HG03095 (cell line): ENCODE measurements around the gene CFAP77.

Experiments
- ATAC-seq: cut with Tn5 transposase; IDR thresholded peaks from one replicate; pipeline ENCODE4 v1.9.1; 2021; ENCODE audit warnings: moderate library complexity; ENCODE audit not compliant: unreplicated experiment

CFAP77 gene

DNA sequence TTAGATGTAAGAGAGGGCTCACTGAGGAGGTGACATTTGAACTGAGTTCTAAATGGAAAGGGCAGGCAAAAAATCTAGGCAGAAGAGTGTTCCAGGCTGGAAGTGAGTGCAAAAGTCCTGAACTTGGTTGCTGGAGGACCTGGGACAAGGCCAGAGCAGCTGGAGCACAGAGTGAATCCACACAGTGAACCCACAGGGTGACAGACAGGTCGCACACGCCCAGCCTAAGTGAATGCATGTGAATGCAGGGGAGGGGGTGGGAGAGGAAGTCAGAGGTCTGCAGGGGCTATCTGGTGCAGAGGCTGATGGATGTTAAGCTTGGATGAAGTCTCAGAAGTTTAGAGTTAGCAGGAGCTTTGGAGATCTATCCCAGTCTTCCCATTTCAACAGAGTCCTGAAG, 2.8 kb upstream of the CFAP77 start:
- no peak for ATAC-seq

DNA sequence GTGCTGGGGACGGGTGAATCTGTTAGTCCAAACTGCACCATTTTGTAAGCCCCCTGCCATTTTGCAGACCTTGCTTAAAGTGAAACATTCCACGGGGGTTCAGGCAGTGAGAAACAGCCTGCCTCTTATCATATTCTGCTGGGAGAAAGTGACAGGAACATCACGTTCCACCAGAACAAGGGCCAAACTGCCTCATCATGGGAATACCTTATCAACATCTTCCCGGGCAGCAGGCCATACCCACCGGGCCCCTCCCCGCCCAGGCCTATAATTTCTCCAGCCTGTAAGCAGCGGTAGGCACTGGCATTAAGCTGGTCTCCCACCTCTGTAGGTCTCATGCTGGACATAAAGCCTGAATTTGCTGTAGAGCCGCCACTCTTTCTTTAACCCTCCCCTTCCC, 1.5 kb upstream of the CFAP77 start:
- no peak for ATAC-seq

DNA sequence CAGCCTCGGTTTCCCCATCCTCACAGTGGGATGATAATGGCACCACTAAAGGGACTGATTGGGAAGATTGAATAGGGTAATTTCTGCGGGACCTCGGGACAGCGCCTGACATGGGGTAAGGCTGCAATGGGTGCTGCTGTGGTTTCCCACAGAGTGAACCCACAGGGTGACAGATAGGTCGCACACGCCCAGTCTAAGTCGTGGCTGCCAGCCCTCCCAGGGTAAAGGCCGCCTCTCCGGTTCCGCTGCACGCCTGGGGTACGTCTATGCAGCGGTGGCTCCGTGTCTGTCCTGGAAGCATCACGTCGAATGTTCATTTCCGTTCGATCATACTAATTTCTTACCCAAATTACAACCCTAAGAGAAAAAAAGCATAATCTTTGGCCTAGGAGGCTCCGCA, 631 bp downstream of the CFAP77 start:
- ATAC-seq: no peak

DNA sequence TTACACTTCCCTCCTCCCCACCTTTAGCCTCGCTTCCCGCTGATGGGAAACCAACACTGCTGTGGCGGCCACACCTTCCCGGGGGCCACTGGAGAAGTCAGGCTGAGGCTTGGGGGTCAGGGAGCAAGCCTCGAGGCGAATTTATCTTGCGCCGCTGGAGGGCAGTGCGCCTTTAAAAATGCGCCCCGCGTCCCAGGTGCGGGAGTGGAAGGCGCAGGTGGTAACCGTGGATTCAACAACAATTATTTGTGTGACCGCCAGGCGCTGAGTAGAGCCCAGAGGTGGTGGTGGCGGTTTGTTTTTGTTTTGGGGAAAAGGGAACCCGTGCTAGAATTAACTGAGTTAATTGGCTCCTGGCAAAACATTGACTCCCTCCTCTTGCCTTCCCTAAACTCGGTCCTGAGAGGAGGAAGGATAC, 1.1 kb downstream of the CFAP77 start:
- ATAC-seq: no peak

DNA sequence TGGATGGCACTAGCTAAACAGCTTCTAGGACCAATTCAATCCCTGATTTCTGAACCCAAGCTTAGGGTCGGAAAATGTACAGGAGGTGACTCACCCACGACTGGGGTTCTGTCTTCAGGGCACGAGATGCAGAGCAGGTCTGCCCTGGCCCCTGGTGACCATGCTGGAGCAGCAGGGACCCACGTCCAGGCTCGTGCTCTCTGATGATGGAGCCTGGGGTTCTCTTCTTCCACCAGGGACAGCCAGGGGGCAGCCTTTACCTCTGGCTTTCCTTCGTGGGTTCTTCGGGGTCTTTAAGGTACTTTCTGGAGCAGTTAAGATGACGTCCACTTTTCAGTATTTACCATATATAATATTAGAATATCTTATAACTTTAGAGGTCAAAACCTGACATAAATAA, 2.1 kb downstream of the CFAP77 start:
- ATAC-seq: no peak

DNA sequence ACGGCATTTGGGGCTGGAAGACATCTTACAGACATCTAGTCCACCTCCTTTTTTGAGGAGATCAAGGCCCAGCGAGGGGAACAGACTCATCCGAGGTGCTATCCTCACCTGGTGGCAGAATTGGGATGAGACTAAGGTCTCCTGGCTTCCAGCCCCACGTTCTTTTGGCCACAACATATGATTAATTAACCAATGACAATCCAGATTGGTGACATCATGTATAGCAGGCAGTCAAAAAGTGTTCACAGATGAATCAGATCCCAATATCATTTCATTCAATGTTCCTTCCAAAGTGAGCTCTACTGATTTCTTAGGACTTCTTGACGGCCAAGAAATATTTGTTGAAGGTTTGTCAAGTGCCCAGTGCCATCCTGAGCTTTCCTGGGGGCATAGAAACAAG, 3.9 kb downstream of the CFAP77 start:
- no peak for ATAC-seq

DNA sequence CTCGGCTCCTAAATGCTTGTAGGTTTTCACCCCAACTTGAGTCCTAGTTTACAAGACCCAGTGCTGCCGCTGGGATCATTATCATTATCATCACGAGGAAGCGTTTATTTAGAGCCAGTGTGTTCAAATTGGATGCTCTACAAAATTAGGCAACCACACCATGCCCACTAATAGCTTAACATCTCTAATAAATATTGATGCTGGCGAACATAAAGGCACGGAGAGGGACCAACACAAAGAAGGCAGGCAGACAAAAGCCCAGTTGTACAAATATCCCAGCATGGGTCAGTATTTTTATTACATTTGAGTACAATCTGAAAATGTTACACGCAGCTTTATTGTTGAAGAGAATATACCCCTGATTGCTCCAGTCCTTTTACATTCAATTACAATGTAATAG, 4.7 kb downstream of the CFAP77 start:
- no peak for ATAC-seq

DNA sequence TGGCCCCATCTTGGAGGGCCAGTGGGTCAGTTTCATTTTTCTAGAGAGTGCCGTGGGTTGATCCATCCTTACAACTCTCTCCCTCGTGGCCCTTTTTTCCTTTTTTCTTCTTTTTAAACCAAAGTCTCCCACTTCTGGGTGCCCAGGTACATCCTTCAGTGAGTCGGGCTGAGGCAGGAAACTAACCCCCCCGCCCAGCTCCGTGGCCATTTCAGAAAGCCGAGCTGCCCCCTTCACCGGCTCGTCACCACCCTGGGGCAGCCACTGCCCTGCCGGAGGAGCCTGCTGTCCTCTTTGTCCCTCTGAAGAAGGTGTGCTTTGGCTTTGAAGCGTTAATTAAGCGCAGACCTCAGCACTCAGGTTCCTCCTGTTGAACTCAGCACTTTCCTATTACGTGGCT, 5.2 kb downstream of the CFAP77 start:
- ATAC-seq: no peak

DNA sequence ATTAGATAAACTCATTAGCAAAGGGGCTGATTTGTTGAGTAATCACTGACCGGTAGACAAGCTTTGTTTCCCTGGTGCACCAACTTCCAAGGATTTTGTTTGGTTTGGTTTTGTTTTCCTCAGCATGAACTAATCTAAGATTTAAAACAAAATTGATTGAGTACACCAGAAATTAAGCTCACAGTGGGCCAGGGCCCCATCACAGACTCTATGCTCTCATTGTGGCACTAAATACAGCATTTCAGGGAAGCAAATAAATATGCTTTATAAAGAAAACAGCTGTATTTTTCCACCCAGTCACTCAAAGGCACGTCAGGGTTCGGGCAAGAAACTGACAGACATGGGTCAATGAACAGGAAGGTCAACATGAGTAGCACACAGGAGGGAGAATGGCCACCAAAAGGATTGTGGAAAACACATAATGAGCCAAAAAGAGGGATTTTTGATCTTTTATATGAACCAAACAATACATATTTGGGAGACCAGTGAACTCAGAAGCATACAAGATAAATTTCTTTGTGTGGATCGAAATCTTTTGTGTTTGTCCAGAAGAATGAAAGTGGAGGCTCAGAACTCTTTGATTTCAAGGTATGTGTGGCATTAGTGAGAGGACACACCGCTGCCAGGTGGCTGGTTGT, 8.8 kb downstream of the CFAP77 start:
- ATAC-seq: no peak

DNA sequence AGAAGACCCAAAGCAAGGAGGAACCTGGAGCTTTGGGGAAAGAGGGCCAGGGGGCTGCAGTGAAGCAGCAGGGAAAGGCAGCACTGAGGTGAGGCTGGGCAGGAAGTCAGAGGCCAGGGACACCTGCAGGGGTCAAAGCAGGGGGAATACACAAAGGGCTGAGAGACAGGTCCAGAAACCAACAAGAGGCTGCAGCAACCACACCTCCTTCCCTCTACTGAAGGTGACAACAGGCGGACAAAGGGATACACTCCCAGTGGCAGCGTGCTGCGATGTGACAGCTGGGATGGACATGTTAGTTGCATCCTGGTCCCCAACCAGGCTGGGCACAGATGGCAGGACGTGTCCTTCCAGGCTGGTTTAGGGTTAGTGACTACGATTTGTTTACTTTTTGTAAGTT, 12.6 kb downstream of the CFAP77 start:
- no peak for ATAC-seq

DNA sequence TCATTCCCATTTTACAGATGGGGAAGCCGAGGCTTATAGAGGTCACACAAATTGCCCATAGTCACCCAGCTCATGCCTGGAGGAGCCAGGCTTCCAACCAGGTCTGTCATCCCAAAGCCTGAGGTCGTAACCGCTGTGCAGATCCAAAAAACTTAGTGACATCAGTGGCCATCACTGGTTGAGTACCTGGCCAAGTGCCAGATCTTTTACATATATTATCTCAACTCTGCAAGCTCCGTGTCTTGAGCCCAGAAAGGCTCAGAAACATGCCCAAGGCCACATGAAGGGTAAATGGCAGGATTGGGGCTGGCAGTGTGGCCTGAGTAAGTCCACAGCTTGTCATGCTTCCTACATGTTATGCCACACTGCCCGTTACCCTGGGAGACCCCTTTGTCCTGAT, 13.5 kb downstream of the CFAP77 start:
- no peak for ATAC-seq

DNA sequence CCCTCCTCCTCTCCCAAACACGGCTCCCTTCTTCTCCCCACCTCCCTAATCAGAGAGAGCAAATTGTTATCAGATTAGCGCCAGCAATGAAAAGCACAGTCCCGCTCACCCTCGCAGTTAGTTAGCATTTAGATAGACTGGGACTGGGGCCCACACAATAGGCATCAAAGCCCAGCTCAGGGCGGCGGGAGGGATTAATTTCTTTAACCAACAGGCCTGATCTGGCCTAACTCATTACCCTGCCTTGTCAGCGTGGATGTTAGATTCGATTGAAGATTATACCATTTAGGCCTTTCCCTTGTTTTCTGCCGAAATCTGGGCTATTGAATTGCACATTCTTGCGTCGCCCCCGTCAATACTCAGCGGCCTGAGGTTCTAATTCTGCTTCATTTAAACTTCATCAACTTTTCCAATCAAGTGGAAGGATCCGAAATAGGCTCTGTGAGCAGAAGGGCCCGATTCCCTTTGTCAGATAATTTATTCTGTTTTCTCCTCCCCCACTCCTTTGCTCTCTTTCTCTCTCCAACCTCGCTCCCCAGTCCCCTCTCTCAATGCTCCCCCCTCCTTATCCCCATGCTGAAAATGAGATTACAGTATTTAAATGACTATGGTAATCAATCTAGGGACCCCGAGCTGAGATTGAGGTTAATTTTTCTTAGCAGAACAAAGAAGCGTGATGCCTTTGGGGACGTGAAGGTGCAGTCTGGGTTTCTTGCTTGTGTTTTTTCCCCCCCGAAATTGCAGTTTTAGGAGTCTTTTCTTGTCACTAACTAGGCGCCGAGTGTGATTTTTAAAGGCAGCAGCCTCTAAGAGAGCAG, 15.1 kb downstream of the CFAP77 start:
- ATAC-seq: no peak

DNA sequence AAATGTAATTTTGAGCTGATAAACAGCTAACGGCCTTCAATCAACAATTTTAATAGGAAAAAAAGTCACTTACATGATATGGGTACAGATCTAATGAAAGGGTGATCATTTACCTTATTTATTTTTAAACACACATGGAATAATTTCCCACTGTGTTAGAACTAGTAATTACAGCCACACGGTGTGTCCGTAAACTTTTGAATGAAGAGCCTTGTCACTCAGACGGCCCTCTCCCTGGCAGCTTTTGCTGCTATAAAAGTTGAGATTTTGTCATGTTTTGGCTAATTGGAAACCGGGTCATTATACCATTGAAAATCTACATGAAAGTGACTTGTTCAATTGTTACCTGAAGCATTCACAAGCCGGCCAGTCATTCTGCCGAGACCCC, 15.7 kb downstream of the CFAP77 start:
- no peak for ATAC-seq

DNA sequence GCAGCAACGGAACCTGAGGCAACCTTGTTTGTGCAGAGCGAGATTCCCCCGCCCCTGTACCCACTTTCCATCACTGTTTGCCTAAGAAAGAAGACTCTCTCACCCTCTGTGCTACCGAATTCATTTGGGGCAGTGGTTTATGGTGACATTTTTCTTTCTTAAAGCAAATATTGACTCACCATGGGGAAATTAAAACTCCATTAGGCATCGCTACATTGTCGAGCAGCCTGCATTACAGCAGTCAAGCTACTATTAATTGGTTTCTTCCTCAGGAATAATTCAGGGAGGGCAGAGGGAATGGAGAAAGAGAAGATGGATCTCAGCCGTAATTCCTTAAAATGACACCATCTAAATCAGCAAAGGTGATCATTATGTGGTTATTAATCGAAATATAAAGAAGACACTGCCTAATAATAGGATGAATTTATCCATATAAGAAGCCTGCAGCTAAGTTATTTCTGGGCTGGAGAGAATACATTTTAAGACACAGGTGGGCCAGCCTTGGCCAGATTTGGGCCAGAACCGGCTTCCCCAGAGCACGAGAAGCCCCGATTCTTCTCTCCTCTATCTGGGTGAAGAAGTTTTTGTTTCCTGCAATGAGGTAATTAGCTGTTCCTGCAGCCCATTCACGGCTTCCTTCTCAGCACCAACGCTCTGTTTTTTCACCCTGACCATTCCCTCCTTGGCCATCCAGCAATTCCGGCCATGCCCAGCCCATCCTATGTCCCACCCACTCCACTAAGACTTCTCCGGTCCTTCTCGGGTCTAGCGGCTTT, 16.8 kb downstream of the CFAP77 start:
- no peak for ATAC-seq

DNA sequence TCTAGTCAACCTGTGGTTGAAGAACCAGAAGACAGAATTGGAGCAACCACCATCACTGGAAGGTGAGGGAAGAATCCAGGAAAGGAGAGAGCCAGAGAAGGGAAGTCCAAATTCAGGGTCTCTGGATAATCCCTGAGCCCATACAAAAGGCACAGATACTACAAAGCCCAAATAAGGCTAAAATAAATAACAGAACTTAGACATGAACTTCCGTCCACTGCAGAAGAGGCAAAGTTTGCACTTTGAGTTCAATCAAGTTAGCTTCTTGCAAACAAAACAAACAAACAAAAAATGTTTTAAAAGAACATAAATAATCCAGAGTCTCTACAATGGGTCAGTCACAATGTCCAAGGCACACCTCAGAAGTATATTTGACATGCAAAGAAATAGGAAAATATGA, 21.0 kb downstream of the CFAP77 start:
- no peak for ATAC-seq

DNA sequence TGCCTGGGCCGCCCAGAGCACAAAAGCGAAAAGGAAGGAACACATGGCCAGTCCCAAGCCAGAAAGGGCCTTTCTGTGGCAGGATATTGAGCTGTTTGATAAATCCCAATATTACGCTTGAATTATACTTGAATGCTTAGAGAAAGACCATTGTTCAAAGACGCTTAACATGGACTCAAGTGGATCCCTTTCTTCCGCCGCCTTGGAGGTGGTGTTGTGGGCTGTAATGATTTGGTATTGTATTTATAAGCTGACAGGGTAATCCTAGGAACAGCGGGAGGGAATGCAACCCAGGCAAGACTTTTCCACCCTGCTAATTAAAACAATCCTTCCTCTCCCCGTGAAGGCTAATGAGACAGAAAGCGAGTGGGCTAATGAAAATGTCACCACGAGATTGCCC, 24.9 kb downstream of the CFAP77 start:
- no peak for ATAC-seq

DNA sequence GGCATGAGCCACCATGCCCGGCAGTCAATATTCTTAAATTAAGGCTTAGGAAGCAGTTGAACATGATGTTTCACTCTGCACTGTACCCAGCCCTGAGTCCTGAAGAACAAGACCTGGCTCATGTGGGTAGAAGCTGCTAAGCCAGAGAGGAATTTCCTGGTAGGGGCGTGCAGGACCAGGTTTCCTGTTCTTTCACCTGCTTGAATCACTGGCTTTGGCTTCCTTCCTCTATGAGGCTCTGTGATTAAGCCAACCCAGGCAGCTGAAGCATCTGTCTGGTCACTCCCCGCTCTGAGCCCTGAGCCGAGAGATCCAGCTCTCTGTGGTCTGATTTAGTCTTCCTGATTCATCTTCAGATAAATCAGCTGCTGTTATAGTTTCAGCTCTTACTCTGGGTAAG, 29.1 kb downstream of the CFAP77 start:
- ATAC-seq: no peak

DNA sequence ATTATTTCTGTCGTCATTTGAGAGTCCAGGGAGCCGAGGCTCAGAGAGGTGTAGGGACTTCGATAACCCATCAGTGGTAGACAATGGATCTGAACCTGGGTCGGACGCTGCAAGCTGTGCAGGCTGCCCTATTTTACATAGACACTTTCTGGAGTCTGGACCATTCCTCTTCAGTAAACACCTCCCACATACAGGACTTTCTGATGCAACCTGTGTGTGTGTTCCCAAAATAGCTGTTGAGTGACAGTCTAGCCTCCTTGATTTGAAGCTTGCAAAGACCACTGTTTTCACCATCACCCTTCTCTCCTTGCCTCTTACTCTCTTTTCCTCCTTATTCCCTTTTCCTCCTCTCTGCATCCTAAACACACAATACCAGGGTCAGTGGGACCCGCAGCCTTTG, 30.7 kb downstream of the CFAP77 start:
- ATAC-seq: no peak

DNA sequence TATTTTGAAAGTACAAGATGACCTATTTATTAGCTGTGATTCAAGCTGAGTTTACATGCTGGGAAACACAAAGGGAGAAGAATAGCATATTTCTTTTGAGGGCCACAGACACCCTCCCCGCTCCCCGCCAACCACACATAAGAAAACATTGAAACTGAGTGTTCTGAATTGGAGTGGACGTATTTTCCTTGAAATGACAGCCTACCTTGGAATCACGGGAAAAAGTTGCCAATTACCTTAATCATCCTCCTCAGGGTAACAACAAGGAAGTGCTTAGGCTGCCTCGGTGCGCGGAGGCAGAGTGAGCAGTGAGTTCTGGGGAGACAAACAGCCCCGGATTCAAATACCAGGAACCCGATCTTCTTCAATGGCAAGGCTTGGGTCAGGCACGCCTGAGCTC, 31.4 kb downstream of the CFAP77 start:
- ATAC-seq: no peak

DNA sequence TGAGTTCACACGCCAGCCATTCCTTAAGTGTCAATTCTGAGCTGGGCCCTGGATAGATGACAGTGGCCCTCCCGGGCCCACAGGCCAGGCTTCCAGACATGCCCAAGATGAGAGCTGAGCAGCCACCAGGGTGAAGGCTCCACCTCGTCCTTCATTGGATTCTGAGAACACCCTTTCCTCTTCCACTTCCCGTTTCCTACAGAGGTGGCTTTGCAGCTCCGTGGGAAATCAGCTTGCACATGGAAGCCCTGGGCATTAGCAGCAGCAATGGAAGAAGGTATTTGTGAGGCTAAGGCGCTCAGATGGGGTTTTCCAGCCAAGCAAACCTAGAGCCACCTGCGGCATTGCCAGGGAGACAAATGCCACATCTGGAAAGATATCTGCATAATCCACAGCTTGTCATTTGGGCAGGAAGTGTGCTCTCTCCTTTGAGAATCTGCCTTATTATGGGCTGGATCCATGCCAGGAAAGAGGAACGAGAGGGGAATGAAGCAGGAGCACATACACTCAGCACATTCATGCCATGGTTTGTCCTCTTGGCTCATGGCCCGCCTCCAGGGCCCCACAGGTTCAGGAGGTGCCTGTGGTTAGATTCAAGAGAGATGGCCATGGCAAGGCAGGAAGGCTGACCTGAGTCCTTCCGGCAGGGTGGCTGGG, 34.1 kb downstream of the CFAP77 start:
- ATAC-seq: no peak

DNA sequence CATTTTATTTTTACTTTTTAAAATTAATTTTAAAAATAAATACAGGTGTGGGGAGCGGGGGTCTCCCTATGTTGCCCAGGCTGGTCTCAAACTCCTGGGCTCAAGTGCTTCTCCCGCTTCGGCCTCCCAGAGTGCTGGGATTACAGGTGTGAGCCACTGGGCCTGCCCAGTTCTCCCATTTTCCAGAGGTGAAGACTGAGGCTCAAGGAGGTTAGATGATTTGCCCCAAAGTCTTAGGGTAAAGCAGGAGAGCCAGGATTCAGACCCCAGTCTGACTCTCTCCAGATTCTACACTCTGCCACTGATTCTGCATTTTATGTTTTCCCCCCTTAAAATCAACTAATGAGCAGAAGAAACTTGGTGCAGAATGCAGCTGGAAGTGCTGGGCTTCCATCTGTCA, 36.9 kb downstream of the CFAP77 start:
- no peak for ATAC-seq

DNA sequence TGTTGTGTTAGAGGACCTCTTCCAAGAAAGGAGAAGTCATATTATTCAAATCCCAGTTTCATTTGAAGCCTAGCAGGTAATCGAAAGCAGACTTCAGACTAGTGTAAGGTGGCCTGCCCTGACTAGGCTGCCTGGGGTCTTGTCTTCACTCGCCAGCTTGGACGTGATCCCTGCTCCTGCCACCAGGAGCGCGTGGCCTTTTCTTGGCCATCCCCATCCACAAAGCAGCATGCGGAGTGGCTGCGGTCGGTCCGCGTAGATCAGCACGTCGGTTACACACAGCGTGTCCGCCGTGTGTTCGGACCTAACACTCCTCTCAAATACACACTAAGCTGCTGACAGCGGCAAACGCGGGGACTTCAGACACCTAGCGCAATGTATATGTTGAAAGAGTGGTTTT, 37.3 kb downstream of the CFAP77 start:
- ATAC-seq: no peak
